Esophagus muscularis mucosa (tissue), 4 donors: ENCODE results near the gene QSOX2. TPM values are rescaled to one million over a fixed set of nuclear protein-coding genes. Genes with fewer than 3 reads are reported as not detected.
A peak's percentile ranks its signal among the peaks of the same experiment; 100 is the strongest.

Experiments used
- DNase-seq: peaks from one replicate; pipeline ENCODE4 v3.0.0-alpha.2; 2017; ENCODE audit errors: extremely low spot score
- H3K27ac ChIP-seq, 4 donors: fragments of 200-600 bp; sonication (generic); replicated peaks in 1 of 4; 1 replicate in 3 of 4; 2 replicates in 1 of 4; pipeline ENCODE4 v1.5.1; 2016 to 2019; ENCODE audit warnings: mild to moderate bottlenecking in 1 of 4
- H3K27me3 ChIP-seq, 4 donors: fragments of 200-600 bp; sonication (generic); one replicate each; pipeline versions ENCODE4 v1.5.1 to v1.6.0; 2016 to 2019
- H3K36me3 ChIP-seq, 4 donors: fragments of 200-600 bp; sonication (generic); one replicate each; pipeline ENCODE4 v1.5.1; 2016 to 2019
- H3K4me1 ChIP-seq, 4 donors: fragments of 200-600 bp; sonication (generic); one replicate each; pipeline ENCODE4 v1.5.1; 2016 to 2019
- H3K4me3 ChIP-seq, 4 donors: fragments of 200-600 bp; sonication (generic); 1 replicate in 2 of 4; 2 replicates in 2 of 4; pipeline ENCODE4 v1.5.1; 2016 to 2019; ENCODE audit warnings: mild to moderate bottlenecking in 4 of 4, moderate library complexity in 1 of 4
- H3K9me3 ChIP-seq, 4 donors: fragments of 200-600 bp; sonication (generic); 1 replicate in 3 of 4; 2 replicates in 1 of 4; pipeline ENCODE4 v1.5.1; 2016 to 2019
- EP300 ChIP-seq: sonication (generic); formaldehyde crosslinking; IDR thresholded peaks from one replicate; pipeline ENCODE4 v1.6.1; 2017; ENCODE audit warnings: antibody characterized with exemption
- POLR2A ChIP-seq: fragments of 450-650 bp; IDR thresholded peaks from one replicate; pipeline ENCODE4 v1.6.1; 2017; ENCODE audit warnings: antibody characterized with exemption, moderate library complexity, mild to moderate bottlenecking, low read depth
- POLR2AphosphoS5 ChIP-seq, 2 donors: sonication (generic); formaldehyde crosslinking; IDR thresholded peaks; one replicate each; pipeline ENCODE4 v1.6.1; 2017; ENCODE audit warnings: antibody characterized with exemption in 2 of 2
- WGBS: methylation state at CpG from one replicate; pipeline ENCODE4 v1.1.5; 2018; 5-methylcytosine and 5-hydroxymethylcytosine counted together
- intact Hi-C: fragments of 100-400 bp; cut with DNase I; formaldehyde crosslinking; loops from one replicate; pipeline ENCODE4 v1.15.1; 2023
- total RNA-seq, 4 donors: library from RNA; depleted of rRNA; stranded (reverse); fragments of >200 nt; gene quantifications; one replicate each; pipeline versions ENCODE4 v1.1.0 to v1.2.1, GENCODE V29; 2016
- TF ChIP-seq, protein P1 (sequence below), 3 experiments: fragments of 200-600 bp in 2 of 3; fragments of 450-650 bp in 1 of 3; sonication (generic) in 2 of 3; IDR thresholded peaks; one replicate each; pipeline ENCODE4 v1.5.1; 2017 to 2019; ENCODE audit warnings: antibody characterized with exemption in 3 of 3, mild to moderate bottlenecking in 2 of 3, moderate library complexity in 1 of 3

Gene QSOX2
- total RNA-seq, 4 donors from 2014 or later: 5.4 to 7.6 (median 6.3) TPM

DNA sequence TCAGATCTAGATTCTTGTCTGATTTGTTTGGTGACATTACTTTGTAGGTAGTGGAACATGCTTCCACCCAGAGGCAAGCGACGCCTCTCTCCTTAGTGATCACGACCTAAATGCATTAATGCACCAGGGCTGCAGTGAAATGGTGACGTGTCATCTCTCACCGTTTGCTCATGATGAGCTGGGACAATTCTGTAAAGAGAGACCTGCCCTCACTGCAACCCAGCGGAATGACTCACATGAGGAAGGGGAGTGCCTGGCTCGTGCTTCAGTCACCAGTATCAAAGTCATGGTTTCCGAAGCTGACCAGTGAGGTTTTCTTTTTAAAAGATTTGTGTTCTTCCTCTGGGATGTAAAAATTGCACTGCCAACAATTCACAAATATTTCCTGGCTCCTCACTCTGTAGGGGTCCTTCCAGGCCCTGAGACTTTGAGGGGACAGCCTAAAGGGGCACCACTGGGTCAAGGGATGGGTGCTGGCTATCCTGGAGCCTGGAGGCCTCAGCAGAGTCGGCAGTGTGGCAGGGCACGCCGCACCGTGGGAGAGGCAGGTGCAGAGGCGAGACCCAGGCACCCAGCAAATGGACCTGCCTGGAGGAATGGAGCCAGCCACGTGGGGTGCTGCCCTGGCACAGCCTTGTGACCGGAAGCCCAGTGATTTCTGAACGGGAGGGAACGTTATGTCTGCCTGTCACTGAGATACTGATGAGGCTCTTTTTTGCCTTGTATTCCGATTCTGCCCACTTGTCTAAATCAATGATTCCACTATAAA is 17.3 kb downstream of the QSOX2 start:
- TF ChIP-seq POLR2AphosphoS5 (IDR thresholded peaks at IDR 0.05) (no peak), EP300 (no peak), POLR2A (no peak)
- TF ChIP-seq, protein P1, sequence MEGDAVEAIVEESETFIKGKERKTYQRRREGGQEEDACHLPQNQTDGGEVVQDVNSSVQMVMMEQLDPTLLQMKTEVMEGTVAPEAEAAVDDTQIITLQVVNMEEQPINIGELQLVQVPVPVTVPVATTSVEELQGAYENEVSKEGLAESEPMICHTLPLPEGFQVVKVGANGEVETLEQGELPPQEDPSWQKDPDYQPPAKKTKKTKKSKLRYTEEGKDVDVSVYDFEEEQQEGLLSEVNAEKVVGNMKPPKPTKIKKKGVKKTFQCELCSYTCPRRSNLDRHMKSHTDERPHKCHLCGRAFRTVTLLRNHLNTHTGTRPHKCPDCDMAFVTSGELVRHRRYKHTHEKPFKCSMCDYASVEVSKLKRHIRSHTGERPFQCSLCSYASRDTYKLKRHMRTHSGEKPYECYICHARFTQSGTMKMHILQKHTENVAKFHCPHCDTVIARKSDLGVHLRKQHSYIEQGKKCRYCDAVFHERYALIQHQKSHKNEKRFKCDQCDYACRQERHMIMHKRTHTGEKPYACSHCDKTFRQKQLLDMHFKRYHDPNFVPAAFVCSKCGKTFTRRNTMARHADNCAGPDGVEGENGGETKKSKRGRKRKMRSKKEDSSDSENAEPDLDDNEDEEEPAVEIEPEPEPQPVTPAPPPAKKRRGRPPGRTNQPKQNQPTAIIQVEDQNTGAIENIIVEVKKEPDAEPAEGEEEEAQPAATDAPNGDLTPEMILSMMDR (IDR thresholded peaks at IDR 0.05): no peak
- H3K4me3 ChIP-seq: no peak overlapping the region
- 78% methylated on average over 15 of the region's 18 CpGs for WGBS
- DNase-seq: no peak
- H3K36me3 ChIP-seq: peaks cover 9 to 32% (median 26%) of the 10 kb centered on the region in 4 donors
- H3K27me3 ChIP-seq: no peaks in the 10 kb centered on the region
- no peaks in the 10 kb centered on the region for H3K9me3 ChIP-seq
- no peaks in the 10 kb centered on the region for H3K4me1 ChIP-seq
- H3K27ac ChIP-seq: no peak overlapping the region
- intact Hi-C loops: no loop called here

DNA sequence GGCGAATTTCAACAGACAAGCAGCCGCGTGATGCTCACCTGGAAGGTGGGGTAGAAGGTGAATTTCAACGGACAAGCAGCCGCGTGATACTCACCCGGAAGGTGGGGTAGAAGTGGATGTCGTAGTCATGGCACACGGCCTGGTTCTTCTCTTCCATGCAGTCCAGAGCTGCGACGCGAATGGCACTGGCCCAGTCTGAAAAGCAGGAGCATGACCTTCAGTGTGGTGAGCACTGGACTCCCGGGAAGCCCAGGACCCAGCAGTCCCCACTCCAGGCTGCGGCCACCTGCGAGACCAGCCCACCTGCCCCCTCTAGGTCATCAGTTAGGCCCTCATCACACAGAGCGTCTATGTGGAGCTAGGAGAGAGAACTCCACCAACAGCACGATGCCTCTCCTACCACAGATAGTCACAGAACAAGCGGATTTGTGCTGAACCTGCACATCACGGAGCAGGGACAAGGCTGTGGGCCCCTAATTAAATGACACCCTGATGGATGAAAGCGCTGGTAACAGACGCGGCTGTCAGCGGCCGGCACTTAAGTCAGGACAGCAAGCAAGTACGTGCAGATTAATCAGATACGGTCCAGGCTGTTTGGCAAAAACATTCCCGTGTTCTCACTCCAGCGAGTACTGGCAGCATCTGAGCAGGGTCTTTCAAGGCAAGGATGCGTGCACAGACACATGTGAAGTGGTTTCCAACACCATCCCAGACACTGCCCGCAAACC is 18.8 kb downstream of the QSOX2 start:
- Histone ChIP-seq H3K4me1 (no peaks in the 10 kb centered on the region), H3K36me3 (peaks cover 13 to 47% (median 41%) of the 10 kb centered on the region in 4 donors), H3K9me3 (no peaks in the 10 kb centered on the region), H3K27me3 (no peaks in the 10 kb centered on the region), H3K4me3 (no peak overlapping the region), H3K27ac (no peak overlapping the region)
- DNase-seq: no peak
- TF ChIP-seq POLR2A: no peak
- TF ChIP-seq, protein P1 (IDR thresholded peaks at IDR 0.05): no peak
- no peak for TF ChIP-seq EP300
- no peak for TF ChIP-seq POLR2AphosphoS5 (IDR thresholded peaks at IDR 0.05)
- WGBS: 91% methylated on average over 28 of the region's 30 CpGs
- intact Hi-C loops: no loop called here

DNA sequence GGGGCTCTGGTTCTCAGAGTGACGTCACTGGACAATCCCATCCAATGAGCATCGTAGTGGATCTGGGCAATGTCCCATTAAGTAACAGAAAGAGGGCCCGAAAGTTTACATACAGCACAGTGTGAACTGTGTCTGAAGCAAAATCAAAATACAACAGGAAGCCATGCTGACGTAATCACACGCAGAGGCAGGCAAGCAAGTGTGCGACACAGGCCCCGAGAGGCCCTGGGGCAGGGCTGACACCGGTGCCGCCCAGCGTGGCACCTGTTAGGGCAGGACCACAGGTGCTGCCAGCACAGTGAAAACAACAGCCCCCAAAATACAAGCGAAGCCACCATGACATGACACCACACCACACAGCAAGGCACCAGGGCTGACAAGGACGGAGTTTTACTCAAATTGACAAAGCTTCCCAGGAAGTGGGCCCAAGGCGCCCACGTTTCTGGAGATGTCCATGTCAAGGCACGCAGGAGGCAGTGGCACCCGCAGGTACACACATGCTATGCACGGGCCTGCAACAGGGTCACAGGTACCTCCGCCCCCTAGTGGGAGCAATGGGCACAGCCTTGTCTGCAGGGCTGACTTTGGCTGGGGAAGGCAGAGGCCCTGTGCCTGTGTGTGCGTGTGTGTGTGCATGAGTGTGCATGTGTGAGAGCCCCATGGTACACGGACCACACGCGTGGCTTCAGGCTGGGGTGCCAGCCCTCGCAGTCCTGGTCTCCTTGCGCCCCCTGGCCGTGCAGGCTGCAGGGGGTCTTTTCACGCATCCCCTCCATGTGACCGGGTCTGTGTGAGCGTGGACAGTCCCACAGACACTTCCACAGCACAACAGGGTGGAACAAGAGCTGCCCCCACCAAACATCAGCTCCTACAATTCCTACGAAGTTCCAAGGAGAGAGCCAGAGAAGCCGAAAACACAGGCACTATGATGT is 19.6 kb downstream of the QSOX2 start:
- Histone ChIP-seq H3K27ac (no peak overlapping the region), H3K4me3 (no peak overlapping the region), H3K36me3 (peaks cover 13 to 48% (median 46%) of the 10 kb centered on the region in 4 donors), H3K27me3 (no peaks in the 10 kb centered on the region), H3K4me1 (no peaks in the 10 kb centered on the region), H3K9me3 (no peaks in the 10 kb centered on the region)
- TF ChIP-seq POLR2AphosphoS5 (IDR thresholded peaks at IDR 0.05): no peak
- TF ChIP-seq, protein P1 (IDR thresholded peaks at IDR 0.05): peak; percentile 49 to 74 (median 53)
- intact Hi-C loops: no loop called here
- 77% methylated on average over 23 of the region's 30 CpGs for WGBS
- no peak for DNase-seq

DNA sequence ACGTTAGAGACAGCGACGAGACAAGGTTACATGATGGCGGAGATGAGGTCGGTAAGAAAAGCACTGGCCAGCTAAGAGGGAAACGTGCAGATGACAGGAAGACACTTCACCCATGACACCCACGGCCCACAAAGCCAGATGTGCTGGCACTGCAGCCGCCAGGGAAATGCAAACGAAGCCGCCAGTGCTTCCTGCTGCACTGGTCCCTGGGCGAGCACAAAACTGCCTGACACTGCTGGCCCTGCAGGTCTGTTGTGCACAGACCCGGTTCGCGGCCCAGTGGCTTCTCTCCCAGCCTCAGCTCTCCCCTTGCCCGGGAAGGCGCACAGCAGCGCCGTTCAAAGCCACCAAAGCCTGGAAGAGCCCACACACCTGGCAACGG is 20.3 kb downstream of the QSOX2 start:
- no peaks in the 10 kb centered on the region for H3K27me3 ChIP-seq
- 81% methylated on average over 8 of the region's 19 CpGs for WGBS
- no peaks in the 10 kb centered on the region for H3K9me3 ChIP-seq
- H3K36me3 ChIP-seq: peaks cover 17 to 53% (median 50%) of the 10 kb centered on the region in 4 donors
- intact Hi-C loops: no loop called here
- H3K27ac ChIP-seq: no peak overlapping the region
- H3K4me1 ChIP-seq: no peaks in the 10 kb centered on the region
- DNase-seq: no peak
- no peak overlapping the region for H3K4me3 ChIP-seq
- no peak for TF ChIP-seq POLR2A
- TF ChIP-seq EP300: no peak
- TF ChIP-seq, protein P1 (IDR thresholded peaks at IDR 0.05): no peak
- TF ChIP-seq POLR2AphosphoS5 (IDR thresholded peaks at IDR 0.05): no peak
